ENCODE measurements around the gene RASGRF2.

RASGRF2 gene

GRCh38 chr5:81140441-81140840 is 180.3 kb downstream of the RASGRF2 start:
- no peak overlapping the region for H2BK120ac ChIP-seq (ENCODE audit: low read depth, low read length)
- H2AK5ac ChIP-seq (ENCODE audit: low read length), result no peak overlapping the region
- H3K79me2 ChIP-seq (ENCODE audit: control insufficient read depth, insufficient read depth, low read length), result no peaks in the 10 kb centered on the region
- no peak overlapping the region for H3K4ac ChIP-seq (ENCODE audit: low read depth, low read length)
- no peak overlapping the region for H2BK5ac ChIP-seq (ENCODE audit: low read length)
- H4K8ac ChIP-seq (ENCODE audit: low read depth, low read length), result no peak overlapping the region
- no peak overlapping the region for H4K5ac ChIP-seq (ENCODE audit: low read length)
- no peak overlapping the region for H3K56ac ChIP-seq (ENCODE audit: low read length)
- H2BK15ac ChIP-seq (replicated peaks; ENCODE audit: low read depth), result no peak overlapping the region
- no peak overlapping the region for H3K4me2 ChIP-seq (ENCODE audit: low read length)
- no peaks in the 10 kb centered on the region for H3K4me1 ChIP-seq (ENCODE audit: control insufficient read depth, low read depth, low read length)
- H3K18ac ChIP-seq (ENCODE audit: low read length), result no peak overlapping the region
- no peaks in the 10 kb centered on the region for H3K79me1 ChIP-seq (ENCODE audit: low read length)
- H3K23ac ChIP-seq (ENCODE audit: low read length), result no peak overlapping the region
- no CpG with 5 or more reads among the region's 4 CpGs for WGBS (ENCODE audit: extremely low coverage, insufficient coverage, low lambda C conversion rate)
- H3K9ac ChIP-seq (ENCODE audit: low read length), result no peak overlapping the region
- DNase-seq, result no peak
- H3K27me3 ChIP-seq (ENCODE audit: insufficient read depth, low read length, poor library complexity), result no peaks in the 10 kb centered on the region
- no peak overlapping the region for H3K4me3 ChIP-seq (ENCODE audit: low read length)
- H3K27ac ChIP-seq (ENCODE audit: low read depth, low read length), result no peak overlapping the region
- no peaks in the 10 kb centered on the region for H3K36me3 ChIP-seq (ENCODE audit: control insufficient read depth, insufficient read depth, low read length)

DNA sequence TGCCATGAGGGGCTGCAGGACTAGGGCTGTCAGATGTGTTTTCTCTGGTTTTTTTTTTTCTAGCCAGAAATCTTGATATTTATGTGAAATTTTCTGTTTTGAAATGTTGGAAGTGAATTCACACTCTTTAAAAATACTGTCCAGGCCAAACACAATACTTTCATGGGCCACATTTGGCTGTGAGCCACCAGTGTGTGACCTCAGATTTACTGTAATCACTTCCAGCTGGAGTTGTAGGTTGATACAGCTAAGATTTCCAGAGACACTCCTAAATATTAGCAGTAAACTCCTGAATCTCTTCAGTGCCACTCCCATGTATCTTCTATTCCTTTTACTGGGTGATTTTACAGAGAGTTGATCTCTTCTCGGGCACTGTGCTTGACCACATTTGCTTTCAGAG is 180.8 kb downstream of the RASGRF2 start:
- no peaks in the 10 kb centered on the region for H3K27me3 ChIP-seq (ENCODE audit: insufficient read depth, low read length, poor library complexity)
- no CpG with 5 or more reads among the region's 1 CpG for WGBS (ENCODE audit: extremely low coverage, insufficient coverage, low lambda C conversion rate)

GRCh38 chr5:81142108-81142507 is 181.9 kb downstream of the RASGRF2 start:
- DNase-seq, result no peak
- Histone ChIP-seq H3K9ac (ENCODE audit: low read length) (no peak overlapping the region), H2BK120ac (ENCODE audit: low read depth, low read length) (no peak overlapping the region), H3K23ac (ENCODE audit: low read length) (no peak overlapping the region), H3K36me3 (ENCODE audit: control insufficient read depth, insufficient read depth, low read length) (no peaks in the 10 kb centered on the region), H2BK5ac (ENCODE audit: low read length) (no peak overlapping the region), H3K27me3 (ENCODE audit: insufficient read depth, low read length, poor library complexity) (no peaks in the 10 kb centered on the region), H2AK5ac (ENCODE audit: low read length) (no peak overlapping the region), H3K18ac (ENCODE audit: low read length) (no peak overlapping the region), H2BK15ac (replicated peaks; ENCODE audit: low read depth) (no peak overlapping the region), H3K27ac (ENCODE audit: low read depth, low read length) (no peak overlapping the region), H4K8ac (ENCODE audit: low read depth, low read length) (no peak overlapping the region), H3K4me2 (ENCODE audit: low read length) (no peak overlapping the region), H3K4me3 (ENCODE audit: low read length) (no peak overlapping the region), H3K79me1 (ENCODE audit: low read length) (no peaks in the 10 kb centered on the region), H3K4ac (ENCODE audit: low read depth, low read length) (no peak overlapping the region), H3K4me1 (ENCODE audit: control insufficient read depth, low read depth, low read length) (no peaks in the 10 kb centered on the region), H3K56ac (ENCODE audit: low read length) (no peak overlapping the region), H3K79me2 (ENCODE audit: control insufficient read depth, insufficient read depth, low read length) (no peaks in the 10 kb centered on the region), H4K5ac (ENCODE audit: low read length) (no peak overlapping the region)
- no CpG with 5 or more reads among the region's 3 CpGs for WGBS (ENCODE audit: extremely low coverage, insufficient coverage, low lambda C conversion rate)

More for the DNA sequence above, 180.8 kb downstream of the RASGRF2 start:
- Histone ChIP-seq H3K79me2 (ENCODE audit: control insufficient read depth, insufficient read depth, low read length) (no peaks in the 10 kb centered on the region), H3K4me1 (ENCODE audit: control insufficient read depth, low read depth, low read length) (no peaks in the 10 kb centered on the region), H3K9ac (ENCODE audit: low read length) (no peak overlapping the region), H3K4me2 (ENCODE audit: low read length) (no peak overlapping the region), H3K4me3 (ENCODE audit: low read length) (no peak overlapping the region), H2BK120ac (ENCODE audit: low read depth, low read length) (no peak overlapping the region), H4K8ac (ENCODE audit: low read depth, low read length) (no peak overlapping the region), H2BK5ac (ENCODE audit: low read length) (no peak overlapping the region), H3K36me3 (ENCODE audit: control insufficient read depth, insufficient read depth, low read length) (no peaks in the 10 kb centered on the region), H2BK15ac (replicated peaks; ENCODE audit: low read depth) (no peak overlapping the region), H3K23ac (ENCODE audit: low read length) (no peak overlapping the region), H3K27ac (ENCODE audit: low read depth, low read length) (no peak overlapping the region), H3K79me1 (ENCODE audit: low read length) (no peaks in the 10 kb centered on the region), H3K56ac (ENCODE audit: low read length) (no peak overlapping the region), H2AK5ac (ENCODE audit: low read length) (no peak overlapping the region), H3K18ac (ENCODE audit: low read length) (no peak overlapping the region), H4K5ac (ENCODE audit: low read length) (no peak overlapping the region), H3K4ac (ENCODE audit: low read depth, low read length) (no peak overlapping the region)
- no peak for DNase-seq

DNA sequence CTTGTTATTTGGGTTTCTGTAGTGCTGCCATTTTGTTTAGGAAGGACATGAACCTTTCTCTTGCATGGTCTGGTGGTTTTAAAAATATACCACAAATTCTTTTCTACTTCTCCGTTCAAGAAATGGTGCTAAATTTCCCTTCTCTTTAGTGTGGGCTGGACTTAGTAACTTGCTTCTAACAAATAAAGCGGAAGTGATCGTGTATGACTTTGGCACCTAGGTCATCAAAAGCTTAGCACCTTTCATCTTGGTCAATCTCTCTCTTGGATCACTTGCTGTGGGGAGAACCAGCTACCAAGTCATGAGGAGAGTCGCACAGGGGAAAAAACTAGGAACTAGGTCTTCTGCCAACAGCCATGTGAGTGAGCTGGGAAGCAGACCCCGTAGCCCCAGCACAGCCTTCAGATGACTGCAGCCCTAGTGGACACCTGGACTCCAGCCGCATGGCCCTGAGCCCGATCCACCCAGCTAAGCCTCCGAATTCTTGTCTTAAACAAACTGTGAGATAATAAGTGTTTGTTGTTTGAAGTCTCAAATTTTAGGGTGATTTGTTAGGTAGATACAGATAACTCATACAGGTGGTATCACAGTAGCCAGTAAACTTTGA is 185.3 kb downstream of the RASGRF2 start:
- Histone ChIP-seq H3K18ac (ENCODE audit: low read length) (no peak overlapping the region), H4K5ac (ENCODE audit: low read length) (no peak overlapping the region), H2BK5ac (ENCODE audit: low read length) (no peak overlapping the region), H2BK120ac (ENCODE audit: low read depth, low read length) (no peak overlapping the region), H3K4me3 (ENCODE audit: low read length) (no peak overlapping the region), H2AK5ac (ENCODE audit: low read length) (no peak overlapping the region), H4K8ac (ENCODE audit: low read depth, low read length) (no peak overlapping the region), H3K36me3 (ENCODE audit: control insufficient read depth, insufficient read depth, low read length) (no peaks in the 10 kb centered on the region), H3K79me1 (ENCODE audit: low read length) (no peaks in the 10 kb centered on the region), H3K79me2 (ENCODE audit: control insufficient read depth, insufficient read depth, low read length) (no peaks in the 10 kb centered on the region), H3K4ac (ENCODE audit: low read depth, low read length) (no peak overlapping the region), H3K27me3 (ENCODE audit: insufficient read depth, low read length, poor library complexity) (no peaks in the 10 kb centered on the region), H2BK15ac (replicated peaks; ENCODE audit: low read depth) (no peak overlapping the region), H3K9ac (ENCODE audit: low read length) (no peak overlapping the region), H3K4me1 (ENCODE audit: control insufficient read depth, low read depth, low read length) (no peaks in the 10 kb centered on the region), H3K23ac (ENCODE audit: low read length) (no peak overlapping the region), H3K4me2 (ENCODE audit: low read length) (no peak overlapping the region), H3K56ac (ENCODE audit: low read length) (no peak overlapping the region), H3K27ac (ENCODE audit: low read depth, low read length) (no peak overlapping the region)
- WGBS (ENCODE audit: extremely low coverage, insufficient coverage, low lambda C conversion rate), result no CpG with 5 or more reads among the region's 8 CpGs
- no peak for DNase-seq

DNA sequence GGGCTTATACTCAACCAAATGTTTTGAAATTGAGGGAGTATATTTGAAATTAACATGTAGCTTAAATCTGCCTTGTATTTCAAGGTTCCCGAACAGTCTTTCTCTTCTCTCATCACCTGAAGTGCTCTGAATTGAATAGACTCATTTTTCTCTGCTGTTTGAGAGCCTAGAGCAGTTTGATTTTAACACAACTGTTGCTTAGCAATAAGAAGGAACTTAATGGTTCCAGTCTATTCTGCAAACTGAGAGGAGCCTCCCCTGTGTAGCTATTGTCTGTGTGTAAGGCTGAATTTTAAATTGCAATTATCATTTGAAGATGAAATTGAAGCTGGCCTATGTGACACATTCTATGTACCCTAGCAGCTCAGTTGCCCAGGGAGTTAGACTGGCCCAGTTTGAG is 185.9 kb downstream of the RASGRF2 start:
- no peaks in the 10 kb centered on the region for H3K79me1 ChIP-seq (ENCODE audit: low read length)
- H4K8ac ChIP-seq (ENCODE audit: low read depth, low read length), result no peak overlapping the region
- no peak overlapping the region for H3K9ac ChIP-seq (ENCODE audit: low read length)

More for the DNA sequence above, 185.9 kb downstream of the RASGRF2 start:
- WGBS (ENCODE audit: extremely low coverage, insufficient coverage, low lambda C conversion rate), result no CpG with 5 or more reads among the region's 1 CpG
- H2BK120ac ChIP-seq (ENCODE audit: low read depth, low read length), result no peak overlapping the region
- H3K4me3 ChIP-seq (ENCODE audit: low read length), result no peak overlapping the region
- H3K18ac ChIP-seq (ENCODE audit: low read length), result no peak overlapping the region
- no peak overlapping the region for H3K4me2 ChIP-seq (ENCODE audit: low read length)
- no peak overlapping the region for H4K5ac ChIP-seq (ENCODE audit: low read length)
- H2BK15ac ChIP-seq (replicated peaks; ENCODE audit: low read depth), result no peak overlapping the region
- no peaks in the 10 kb centered on the region for H3K79me2 ChIP-seq (ENCODE audit: control insufficient read depth, insufficient read depth, low read length)
- H2AK5ac ChIP-seq (ENCODE audit: low read length), result no peak overlapping the region
- no peak overlapping the region for H2BK5ac ChIP-seq (ENCODE audit: low read length)
- H3K4ac ChIP-seq (ENCODE audit: low read depth, low read length), result no peak overlapping the region
- H3K27me3 ChIP-seq (ENCODE audit: insufficient read depth, low read length, poor library complexity), result no peaks in the 10 kb centered on the region
- no peaks in the 10 kb centered on the region for H3K4me1 ChIP-seq (ENCODE audit: control insufficient read depth, low read depth, low read length)
- H3K23ac ChIP-seq (ENCODE audit: low read length), result no peak overlapping the region
- DNase-seq, result no peak
- no peak overlapping the region for H3K27ac ChIP-seq (ENCODE audit: low read depth, low read length)
- no peaks in the 10 kb centered on the region for H3K36me3 ChIP-seq (ENCODE audit: control insufficient read depth, insufficient read depth, low read length)
- no peak overlapping the region for H3K56ac ChIP-seq (ENCODE audit: low read length)

All from mesendoderm (in vitro differentiated cells).